H9 (cell line): ENCODE measurements around the gene PIEZO2. TPM values are rescaled to one million over a fixed set of nuclear protein-coding genes. Genes with fewer than 3 reads are reported as not detected.

Source experiments
- DNase-seq: peaks from one replicate; pipeline ENCODE4 v3.0.0-alpha.2; 2017
- H2AFZ ChIP-seq: one replicate; pipeline ENCODE4 v1.6.1; 2013; ENCODE audit warnings: mild to moderate bottlenecking, low read length, control low read depth, moderate library complexity
- H2AK5ac ChIP-seq: 2 replicates; pipeline ENCODE4 v1.6.1; 2013; ENCODE audit warnings: low read length, control low read depth, mixed read lengths; ENCODE audit not compliant: insufficient read length
- H2BK120ac ChIP-seq: one replicate; pipeline ENCODE4 v1.6.1; 2013; ENCODE audit warnings: low read depth, mild to moderate bottlenecking, low read length, control low read depth, inconsistent platforms; ENCODE audit not compliant: poor library complexity, severe bottlenecking
- H2BK12ac ChIP-seq: 2 replicates; pipeline ENCODE4 v1.6.1; 2013; ENCODE audit warnings: low read length, control low read depth, mixed read lengths, low read depth; ENCODE audit not compliant: insufficient read length
- H2BK15ac ChIP-seq: 2 replicates; pipeline ENCODE4 v1.6.1; 2013; ENCODE audit warnings: low read depth, low read length, control low read depth
- H2BK20ac ChIP-seq: one replicate; pipeline ENCODE4 v1.6.1; 2013; ENCODE audit warnings: low read depth, mild to moderate bottlenecking, low read length, control low read depth, inconsistent platforms; ENCODE audit not compliant: poor library complexity, severe bottlenecking
- H2BK5ac ChIP-seq: 2 replicates; pipeline ENCODE4 v1.6.1; 2013; ENCODE audit warnings: low read length, control low read depth, mixed read lengths; ENCODE audit not compliant: insufficient read length
- H3K14ac ChIP-seq: 2 replicates; pipeline ENCODE4 v1.6.1; 2013; ENCODE audit warnings: low read length, control low read depth; ENCODE audit not compliant: insufficient read depth
- H3K18ac ChIP-seq: 2 replicates; pipeline ENCODE4 v1.6.1; 2013; ENCODE audit warnings: low read depth, mild to moderate bottlenecking, mixed read lengths, low read length, control low read depth; ENCODE audit not compliant: insufficient read length
- H3K23ac ChIP-seq: 2 replicates; pipeline ENCODE4 v1.6.1; 2013; ENCODE audit warnings: low read length, control low read depth, mixed read lengths, low read depth; ENCODE audit not compliant: insufficient read length
- H3K23me2 ChIP-seq: 2 replicates; pipeline ENCODE4 v1.6.1; 2013; ENCODE audit warnings: low read depth, mild to moderate bottlenecking, mixed read lengths, low read length, control low read depth; ENCODE audit not compliant: insufficient read length, poor library complexity, severe bottlenecking
- H3K27ac ChIP-seq: 2 replicates; pipeline ENCODE4 v1.5.1; 2013; ENCODE audit warnings: low read length, control low read depth, mixed read lengths, low read depth; ENCODE audit not compliant: insufficient read length
- H3K27me3 ChIP-seq: 2 replicates; pipeline ENCODE4 v1.6.1; 2013; ENCODE audit warnings: low read length, control low read depth, inconsistent platforms; ENCODE audit not compliant: insufficient read depth
- H3K4ac ChIP-seq: 2 replicates; pipeline ENCODE4 v1.6.1; 2013; ENCODE audit warnings: low read depth, mild to moderate bottlenecking, control low read depth, inconsistent platforms, low read length, moderate library complexity
- H3K4me1 ChIP-seq: 2 replicates; pipeline ENCODE4 v1.6.1; 2013; ENCODE audit warnings: low read length, control low read depth, inconsistent platforms; ENCODE audit not compliant: insufficient read depth
- H3K4me2 ChIP-seq: 2 replicates; pipeline ENCODE4 v1.6.1; 2013; ENCODE audit warnings: low read length, control low read depth, mixed read lengths; ENCODE audit not compliant: insufficient read length, insufficient read depth
- H3K56ac ChIP-seq: 2 replicates; pipeline ENCODE4 v1.6.1; 2013; ENCODE audit warnings: low read depth, mild to moderate bottlenecking, mixed read lengths, low read length, control low read depth; ENCODE audit not compliant: insufficient read length
- H3K79me1 ChIP-seq: 2 replicates; pipeline ENCODE4 v1.6.1; 2013; ENCODE audit warnings: low read depth, mild to moderate bottlenecking, moderate library complexity, low read length, control low read depth, inconsistent platforms; ENCODE audit not compliant: insufficient read depth, poor library complexity, severe bottlenecking
- H3K79me2 ChIP-seq: 2 replicates; pipeline ENCODE4 v1.6.1; 2013; ENCODE audit warnings: low read length, control low read depth, inconsistent platforms; ENCODE audit not compliant: insufficient read depth
- H3K9ac ChIP-seq: 2 replicates; pipeline ENCODE4 v1.6.1; 2013; ENCODE audit warnings: low read length, control low read depth, mixed read lengths; ENCODE audit not compliant: insufficient read length; ENCODE audit errors: extremely low read depth
- H3K9me3 ChIP-seq: one replicate; pipeline ENCODE4 v1.6.1; 2013; ENCODE audit warnings: low read depth, low read length, inconsistent platforms; ENCODE audit not compliant: control insufficient read depth
- H3T11ph ChIP-seq: one replicate; pipeline ENCODE4 v1.6.1; 2013; ENCODE audit warnings: mild to moderate bottlenecking, low read length, control low read depth, inconsistent platforms
- H4K20me1 ChIP-seq: one replicate; pipeline ENCODE4 v1.6.1; 2013; ENCODE audit not compliant: control insufficient read depth, insufficient read length, insufficient read depth
- H4K5ac ChIP-seq: 2 replicates; pipeline ENCODE4 v1.6.1; 2013; ENCODE audit warnings: low read depth, mild to moderate bottlenecking, mixed read lengths, low read length, control low read depth; ENCODE audit not compliant: insufficient read length
- H4K8ac ChIP-seq: replicated peaks from 2 replicates; pipeline ENCODE4 v1.6.1; 2013; ENCODE audit warnings: low read length, control low read depth, mixed read lengths, low read depth; ENCODE audit not compliant: insufficient read length
- H4K91ac ChIP-seq: 2 replicates; pipeline ENCODE4 v1.6.1; 2013; ENCODE audit warnings: low read depth, mild to moderate bottlenecking, moderate library complexity, mixed read lengths, low read length, control low read depth; ENCODE audit not compliant: insufficient read length
- H3K27ac Mint-ChIP-seq, 3 experiments: 2 replicates in 2 of 3; 3 replicates in 1 of 3; pipeline ENCODE4 v1.8.0; 2020 to 2021; ENCODE audit warnings: mixed read lengths in 3 of 3, mild to moderate bottlenecking in 1 of 3, moderate library complexity in 1 of 3
- H3K27me3 Mint-ChIP-seq: 2 replicates; pipeline ENCODE4 v1.8.0; 2021; ENCODE audit warnings: low read depth, mild to moderate bottlenecking, moderate library complexity, mixed read lengths
- H3K36me3 Mint-ChIP-seq, 3 experiments: 2 replicates in 2 of 3; 3 replicates in 1 of 3; pipeline ENCODE4 v1.8.0; 2020 to 2021; ENCODE audit warnings: low read depth in 3 of 3, mixed read lengths in 3 of 3; ENCODE audit not compliant: insufficient read depth in 1 of 3
- H3K4me1 Mint-ChIP-seq, 2 experiments: 2 replicates each; pipeline ENCODE4 v1.8.0; 2020; ENCODE audit warnings: mixed read lengths in 2 of 2
- H3K4me3 Mint-ChIP-seq, 2 experiments: 2 replicates in 1 of 2; 3 replicates in 1 of 2; pipeline ENCODE4 v1.8.0; 2020 to 2021; ENCODE audit warnings: mild to moderate bottlenecking in 2 of 2, mixed read lengths in 2 of 2, moderate library complexity in 1 of 2
- H3K9me3 Mint-ChIP-seq, 2 experiments: 2 replicates in 1 of 2; 3 replicates in 1 of 2; pipeline ENCODE4 v1.8.0; 2020; ENCODE audit warnings: mild to moderate bottlenecking in 2 of 2, mixed read lengths in 2 of 2, moderate library complexity in 1 of 2
- WGBS: extraction: QIAGEN DNeasy Blood & Tissue Kit; methylation state at CpG from one replicate; pipeline ENCODE4 v1.1.7; 2013; ENCODE audit warnings: missing lambda C conversion rate, low lambda C conversion rate, mixed read lengths; ENCODE audit not compliant: insufficient read length; ENCODE audit errors: extremely low coverage; 5-methylcytosine and 5-hydroxymethylcytosine counted together
- total RNA-seq: library from RNA; stranded (reverse); gene quantifications from 2 replicates; pipeline ENCODE4 v1.2.1, GENCODE V29; 2021
- TF ChIP-seq, protein P1 (sequence below): fragments of 200-600 bp; sonication (generic); conservative IDR thresholded peaks from 3 replicates; pipeline ENCODE4 v1.8.0; 2021; ENCODE audit warnings: antibody characterized with exemption, mild to moderate bottlenecking

PIEZO2 gene
- total RNA-seq, 1 experiment from 2014 or later: 3.9 TPM

- H3K4ac ChIP-seq: no peak overlapping the region
Measured at GRCh38 chr18:11177382-11177781, 28.0 kb upstream of the PIEZO2 start.

More at GRCh38 chr18:11177382-11177781, 28.0 kb upstream of the PIEZO2 start:
- no peaks in the 10 kb centered on the region for H3K79me2 ChIP-seq
- no CpG with 5 or more reads among the region's 3 CpGs for WGBS
- H2BK12ac ChIP-seq: no peak overlapping the region
- no peak overlapping the region for H2AFZ ChIP-seq
- H4K5ac ChIP-seq: no peak overlapping the region
- H3K27ac Mint-ChIP-seq: 0 out of 7 replicates have a peak overlapping the region, but pooled peaks of 1 of the 3 experiments have one; percentile 1
- no peak overlapping the region for H2BK20ac ChIP-seq
- no peak overlapping the region for H3K23ac ChIP-seq
- H3K27ac ChIP-seq: no peak overlapping the region
- no peaks in the 10 kb centered on the region for H3K4me1 ChIP-seq
- H2AK5ac ChIP-seq: no peak overlapping the region
- H3K23me2 ChIP-seq: no peaks in the 10 kb centered on the region
- TF ChIP-seq, protein P1, sequence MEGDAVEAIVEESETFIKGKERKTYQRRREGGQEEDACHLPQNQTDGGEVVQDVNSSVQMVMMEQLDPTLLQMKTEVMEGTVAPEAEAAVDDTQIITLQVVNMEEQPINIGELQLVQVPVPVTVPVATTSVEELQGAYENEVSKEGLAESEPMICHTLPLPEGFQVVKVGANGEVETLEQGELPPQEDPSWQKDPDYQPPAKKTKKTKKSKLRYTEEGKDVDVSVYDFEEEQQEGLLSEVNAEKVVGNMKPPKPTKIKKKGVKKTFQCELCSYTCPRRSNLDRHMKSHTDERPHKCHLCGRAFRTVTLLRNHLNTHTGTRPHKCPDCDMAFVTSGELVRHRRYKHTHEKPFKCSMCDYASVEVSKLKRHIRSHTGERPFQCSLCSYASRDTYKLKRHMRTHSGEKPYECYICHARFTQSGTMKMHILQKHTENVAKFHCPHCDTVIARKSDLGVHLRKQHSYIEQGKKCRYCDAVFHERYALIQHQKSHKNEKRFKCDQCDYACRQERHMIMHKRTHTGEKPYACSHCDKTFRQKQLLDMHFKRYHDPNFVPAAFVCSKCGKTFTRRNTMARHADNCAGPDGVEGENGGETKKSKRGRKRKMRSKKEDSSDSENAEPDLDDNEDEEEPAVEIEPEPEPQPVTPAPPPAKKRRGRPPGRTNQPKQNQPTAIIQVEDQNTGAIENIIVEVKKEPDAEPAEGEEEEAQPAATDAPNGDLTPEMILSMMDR: no peak
- H4K8ac ChIP-seq: no peak overlapping the region
- no peak overlapping the region for H3K14ac ChIP-seq
- H3K4me2 ChIP-seq: no peak overlapping the region
- no peak overlapping the region for H2BK15ac ChIP-seq
- no peak overlapping the region for H4K91ac ChIP-seq
- no peak overlapping the region for H3K9ac ChIP-seq
- no peak overlapping the region for H3K18ac ChIP-seq
- DNase-seq: no peak
- peaks cover 0 to 3% (median 2%) of the 10 kb centered on the region in 3 experiments; a peak in 2 of 7 replicates for H3K36me3 Mint-ChIP-seq
- no peaks in the 10 kb centered on the region; the same call in 1 of the 2 replicates for H3K27me3 Mint-ChIP-seq
- H3K4me1 Mint-ChIP-seq: no peaks in the 10 kb centered on the region
- H2BK120ac ChIP-seq: no peak overlapping the region
- no peaks in the 10 kb centered on the region for H3K79me1 ChIP-seq
- no peak overlapping the region for H2BK5ac ChIP-seq
- peaks cover 0 to 3% of the 10 kb centered on the region in 2 experiments; a peak in 2 of 5 replicates for H3K9me3 Mint-ChIP-seq
- no peaks in the 10 kb centered on the region for H3K27me3 ChIP-seq
- no peak overlapping the region for H3K56ac ChIP-seq
- H3T11ph ChIP-seq: no peak overlapping the region
- H4K20me1 ChIP-seq: no peaks in the 10 kb centered on the region
- H3K9me3 ChIP-seq: no peaks in the 10 kb centered on the region
- H3K4me3 Mint-ChIP-seq: no peak overlapping the region
